GM19455 (cell line): ENCODE results near the gene ROBO4.

Experiments
- ATAC-seq: cut with Tn5 transposase; IDR thresholded peaks from one replicate; pipeline ENCODE4 v1.9.1; 2021; ENCODE audit not compliant: unreplicated experiment

The ROBO4 gene

DNA sequence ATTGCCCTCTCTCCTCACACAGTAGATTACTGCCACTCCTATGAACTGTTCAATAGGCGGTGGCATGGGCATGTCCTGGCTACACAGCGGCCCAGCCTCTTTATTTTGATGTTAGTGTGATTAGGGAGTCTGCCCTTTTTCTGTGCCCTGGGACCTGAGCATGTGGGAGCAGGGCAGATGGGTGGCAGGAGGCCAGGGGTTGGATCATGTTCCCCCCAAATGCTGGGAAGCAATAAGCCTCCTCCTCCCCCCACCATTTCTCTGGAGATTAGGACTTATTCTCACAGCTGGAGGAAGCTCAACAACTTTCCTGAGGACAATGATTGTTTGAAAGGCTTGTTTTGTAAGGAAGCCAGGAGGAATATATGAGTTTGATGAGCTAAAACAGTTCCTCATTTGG is 22.2 kb upstream of the ROBO4 start:
- ATAC-seq = no peak

DNA sequence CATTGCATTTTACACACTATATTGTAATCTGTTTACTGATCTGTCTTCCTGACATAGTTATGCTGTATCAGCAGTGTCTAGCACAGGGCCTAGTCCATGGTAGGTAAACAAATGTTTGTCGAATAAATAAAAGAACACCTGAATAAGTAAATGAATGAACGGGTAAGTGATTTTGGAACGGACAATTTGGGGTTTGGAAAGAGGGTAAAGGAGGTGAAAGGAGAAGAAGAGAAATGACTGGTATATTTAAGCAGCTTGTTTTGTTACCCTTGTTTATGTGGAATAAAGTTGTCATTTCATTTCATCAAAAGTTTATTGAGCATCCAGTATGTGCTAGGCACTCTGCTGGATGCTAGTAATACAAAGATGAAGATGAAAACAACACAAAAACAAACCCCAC is 21.3 kb upstream of the ROBO4 start, which contains the start of gene HEPN1:
HEPN1 (plus strand) TSS at position 301 of the 400 bp plus-strand sequence.
- no peak for ATAC-seq

DNA sequence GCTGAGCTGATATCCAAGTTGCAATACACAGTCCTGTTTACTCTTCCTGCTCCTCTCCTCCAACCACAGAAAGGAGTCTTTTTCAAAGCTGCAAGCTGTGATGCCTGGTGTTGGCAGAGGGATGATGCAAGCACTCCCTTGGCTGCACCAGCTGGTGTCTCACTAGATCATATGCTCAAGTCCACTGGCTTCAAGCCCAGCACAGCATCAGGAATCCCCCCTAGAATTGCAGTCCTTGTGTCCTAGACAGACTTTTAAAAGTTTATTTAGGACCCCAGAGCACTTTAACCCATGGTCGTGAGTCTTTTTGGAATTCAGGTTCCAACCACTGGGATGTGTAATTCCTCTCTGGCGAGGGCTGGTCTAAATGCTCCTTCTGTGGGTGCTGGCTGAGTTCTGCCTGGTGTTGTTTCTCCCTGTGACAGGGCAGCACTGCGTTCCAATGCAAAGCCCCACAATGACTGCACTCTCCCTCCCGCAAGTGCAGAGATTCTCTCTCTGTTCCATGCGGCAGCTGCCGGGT is 19.5 kb upstream of the ROBO4 start:
- ATAC-seq = no peak

DNA sequence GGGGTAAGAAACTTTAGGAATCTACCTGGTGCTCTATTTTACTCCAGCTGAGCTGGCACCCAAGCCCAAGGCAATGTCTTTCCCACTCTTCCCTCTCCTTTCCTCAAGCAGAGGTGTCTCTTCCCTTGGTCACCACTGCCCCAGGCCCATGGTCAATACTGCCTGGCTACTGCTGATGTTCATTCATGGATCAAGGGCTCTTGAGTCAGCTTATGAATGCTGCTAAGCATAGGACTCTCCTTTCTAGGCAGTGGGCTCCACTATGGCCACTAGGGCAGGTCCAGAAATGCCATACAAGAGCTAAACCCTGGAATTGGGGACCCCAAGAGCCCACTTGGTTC is 18.7 kb upstream of the ROBO4 start:
- ATAC-seq = no peak

DNA sequence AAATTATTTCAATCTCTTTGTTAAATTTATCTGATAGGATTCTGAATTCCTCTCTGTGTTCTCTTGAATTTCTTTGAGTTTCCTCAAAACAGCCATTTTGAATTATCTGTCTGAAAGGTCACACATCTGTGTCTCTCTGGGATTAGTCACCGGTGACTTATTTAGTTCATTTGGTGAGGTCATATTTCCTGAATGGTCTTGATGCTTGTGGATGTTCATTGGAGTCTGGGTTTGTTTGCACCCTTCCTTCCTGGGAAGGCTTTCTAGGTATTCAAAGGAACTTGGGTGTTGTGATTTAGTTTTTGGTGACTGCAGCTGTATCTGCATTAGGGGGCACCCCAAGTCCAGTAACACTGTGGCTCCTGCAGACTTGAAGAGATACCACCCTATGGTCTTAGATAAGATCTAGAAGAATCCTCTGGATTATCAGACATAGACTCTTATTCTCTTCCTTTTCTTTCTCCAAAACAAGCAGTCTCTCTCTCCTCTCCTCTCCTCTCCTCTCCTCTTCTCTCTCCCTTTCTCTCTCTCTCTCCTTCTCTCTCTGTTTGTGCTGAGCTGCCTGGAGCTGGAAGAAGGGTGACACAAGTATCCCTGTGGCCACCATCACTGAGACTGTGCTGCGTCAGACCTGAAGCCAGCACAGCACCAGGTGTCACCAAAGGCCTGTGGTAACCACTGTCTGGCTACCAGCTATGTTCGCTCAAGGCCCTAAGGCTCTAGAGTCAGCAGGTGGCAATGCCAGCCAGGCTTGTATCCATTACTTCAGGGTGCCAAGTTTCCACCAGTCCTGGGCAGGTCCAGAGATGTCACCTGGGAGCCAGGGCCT is 18.1 kb upstream of the ROBO4 start:
- ATAC-seq = no peak

DNA sequence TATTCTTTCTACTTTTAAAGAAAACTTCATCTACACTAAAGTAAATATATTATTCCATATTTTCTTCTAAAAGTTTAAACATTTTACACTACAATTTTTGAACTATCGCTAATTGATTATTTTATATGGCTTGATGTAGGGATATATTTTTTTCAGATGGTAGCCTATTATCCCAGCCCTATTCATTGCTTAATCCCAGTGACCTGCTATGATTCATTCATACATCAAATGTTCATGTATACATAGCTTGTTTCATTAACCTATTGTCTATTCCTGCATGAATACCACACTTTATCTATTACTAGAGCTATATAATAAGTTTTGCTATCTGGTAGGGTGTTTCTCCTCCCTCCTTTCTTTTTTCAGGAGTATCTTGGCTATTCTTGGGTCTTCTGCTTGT is 5.0 kb upstream of the ROBO4 start:
- no peak for ATAC-seq

DNA sequence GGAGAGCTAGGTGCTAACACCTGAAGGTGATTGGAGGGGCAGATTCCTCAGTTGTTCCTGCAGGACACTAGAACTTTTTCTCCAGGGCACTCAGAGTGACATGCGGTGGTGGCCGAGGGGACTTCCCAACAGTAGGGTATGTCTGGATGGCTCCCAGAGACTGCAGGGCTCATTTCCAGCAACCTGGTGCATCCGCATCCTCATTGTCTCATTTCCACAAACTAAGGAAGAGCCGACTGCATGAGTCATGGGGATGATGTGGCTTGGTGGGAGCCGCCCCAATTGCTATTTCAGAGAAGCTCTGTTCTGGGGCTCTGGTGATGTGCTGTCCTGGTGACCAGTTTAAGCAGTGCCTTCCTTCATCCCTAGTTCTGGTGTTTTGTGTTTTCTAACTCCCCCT is 2.8 kb upstream of the ROBO4 start:
- ATAC-seq = no peak

DNA sequence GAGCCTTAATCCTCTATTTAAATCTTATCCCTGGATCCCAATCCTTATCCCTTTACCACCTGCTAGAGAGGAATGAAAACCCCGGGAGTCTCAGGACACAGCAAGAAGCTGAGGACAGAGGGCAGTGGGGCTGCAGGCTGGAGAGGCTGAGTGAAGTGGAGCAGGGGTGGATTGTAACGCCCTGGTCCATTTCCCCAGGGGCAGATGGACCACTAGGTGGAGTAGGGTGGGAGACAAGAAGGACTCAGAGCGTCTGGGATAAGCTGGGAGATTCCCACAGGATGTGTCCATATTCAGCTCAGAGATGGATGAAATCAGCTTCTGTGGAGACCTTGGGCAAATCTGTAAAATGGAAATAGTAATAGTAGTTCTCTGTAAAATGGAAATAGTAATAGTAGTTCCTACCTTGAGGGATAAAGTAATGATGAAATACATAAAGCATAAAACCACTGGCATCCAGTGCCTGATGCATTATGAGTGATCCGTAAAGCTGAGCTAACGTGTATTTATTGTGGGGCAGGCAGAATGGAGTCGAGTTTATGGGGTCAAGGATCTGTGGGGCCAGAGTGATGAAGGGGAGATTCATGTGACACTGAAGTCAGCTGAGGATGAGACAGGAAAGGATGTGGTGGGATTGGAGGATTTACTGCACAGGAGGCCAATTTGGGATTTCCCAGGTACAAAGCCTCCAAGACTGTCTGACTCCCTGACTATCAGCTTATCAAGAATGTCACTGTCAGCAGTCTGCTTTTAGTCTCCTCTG is 1.9 kb upstream of the ROBO4 start:
- ATAC-seq = no peak

DNA sequence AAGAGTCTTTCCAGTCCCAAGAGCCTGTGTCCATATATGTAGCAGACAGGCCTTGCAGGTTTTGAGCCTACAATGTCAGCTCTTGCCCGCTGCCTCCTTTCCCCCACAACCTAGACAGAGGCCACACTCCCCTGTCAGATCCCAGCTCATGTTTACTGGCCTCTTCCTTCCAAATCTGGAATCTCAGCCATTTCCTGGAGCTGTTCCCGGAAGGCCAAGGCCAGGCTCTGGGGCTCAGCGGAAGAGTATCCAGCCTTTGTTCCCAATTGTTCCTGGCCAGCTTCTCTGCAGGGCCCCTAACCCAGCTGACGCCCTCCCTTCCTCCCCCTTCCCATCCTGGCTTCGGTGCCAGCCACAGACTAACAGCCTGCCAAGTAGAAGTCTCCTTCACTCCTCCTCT is 1.0 kb upstream of the ROBO4 start:
- no peak for ATAC-seq

DNA sequence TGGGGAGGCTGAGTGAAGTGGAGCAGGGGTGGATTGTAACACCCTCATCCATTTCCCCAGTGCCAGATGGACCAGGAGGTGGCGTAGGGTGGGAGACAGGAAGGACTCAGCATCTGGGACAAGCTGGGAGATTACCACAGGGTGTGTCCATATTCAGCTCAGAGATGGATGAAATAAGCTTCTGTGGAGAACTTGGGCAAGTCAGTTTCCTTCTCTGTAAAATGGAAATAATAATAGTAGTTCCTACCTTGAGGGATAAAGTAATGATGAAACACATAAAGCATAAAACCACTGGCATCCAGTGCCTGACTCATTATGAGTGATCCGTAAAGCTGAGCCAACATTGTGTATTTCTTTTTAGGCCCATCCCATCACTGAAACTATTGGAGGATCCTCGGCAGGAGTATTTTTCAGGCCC is 607 bp upstream of the ROBO4 start:
- no peak for ATAC-seq

DNA sequence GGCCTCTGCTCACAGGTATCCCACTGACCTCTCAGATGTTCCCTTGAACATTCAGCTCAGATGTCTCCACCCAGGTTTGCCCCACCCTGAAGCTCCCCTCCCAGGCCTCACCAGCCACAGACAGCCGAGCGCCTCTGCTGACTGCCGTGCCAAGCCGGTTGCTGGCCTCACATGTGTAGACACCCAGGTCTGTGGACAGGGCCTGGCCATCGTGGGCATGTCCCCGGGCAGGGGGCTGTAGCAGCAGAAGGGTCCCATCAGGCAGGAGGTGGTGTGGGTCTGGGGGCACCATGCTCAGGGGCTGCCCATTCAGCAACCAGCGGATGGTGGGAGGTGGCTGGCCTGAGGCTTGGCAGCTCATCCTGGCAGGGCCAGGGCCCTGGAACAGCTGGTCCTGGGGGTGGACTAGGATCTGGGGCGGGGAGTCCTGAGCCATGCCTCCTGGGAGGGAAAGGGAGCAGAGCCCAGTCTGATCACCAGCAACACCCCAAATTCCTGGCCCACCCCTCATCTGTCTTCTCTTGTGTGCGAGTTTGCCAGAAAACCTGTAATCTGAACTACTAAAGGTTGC is 759 bp downstream of the ROBO4 start:
- no peak for ATAC-seq

DNA sequence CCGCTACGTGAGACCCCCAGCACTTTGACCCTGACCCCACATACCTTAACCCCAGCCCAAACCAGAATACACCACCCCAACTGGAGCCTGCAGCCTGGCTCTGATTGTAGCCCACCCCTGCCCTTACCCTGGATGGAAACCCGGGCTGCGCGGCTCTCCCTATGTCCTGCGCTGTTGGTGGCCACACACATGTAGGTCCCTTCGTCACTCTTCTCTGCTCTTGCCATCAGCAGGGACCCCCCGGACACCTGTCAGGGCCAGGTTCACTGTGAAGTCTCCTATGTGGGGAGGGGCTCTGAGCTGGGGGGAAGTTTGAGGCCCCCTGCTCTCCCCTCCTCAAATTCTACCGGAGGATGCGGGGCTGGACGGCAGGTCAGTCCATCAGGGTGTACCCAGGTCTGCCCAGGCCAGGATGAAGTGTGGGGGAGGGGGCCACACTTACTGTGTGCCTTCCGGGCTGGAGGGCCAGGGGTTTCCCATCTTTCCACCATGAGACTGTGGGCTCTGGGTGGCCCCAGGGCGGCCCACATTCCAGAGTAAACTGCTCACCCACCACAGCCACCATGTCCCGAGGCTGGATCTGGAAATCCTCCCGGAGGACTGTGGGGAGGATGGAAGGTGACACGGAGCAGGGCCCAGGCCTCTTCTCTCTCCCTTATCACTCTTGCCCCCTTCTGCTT is 1.5 kb downstream of the ROBO4 start:
- ATAC-seq = no peak

DNA sequence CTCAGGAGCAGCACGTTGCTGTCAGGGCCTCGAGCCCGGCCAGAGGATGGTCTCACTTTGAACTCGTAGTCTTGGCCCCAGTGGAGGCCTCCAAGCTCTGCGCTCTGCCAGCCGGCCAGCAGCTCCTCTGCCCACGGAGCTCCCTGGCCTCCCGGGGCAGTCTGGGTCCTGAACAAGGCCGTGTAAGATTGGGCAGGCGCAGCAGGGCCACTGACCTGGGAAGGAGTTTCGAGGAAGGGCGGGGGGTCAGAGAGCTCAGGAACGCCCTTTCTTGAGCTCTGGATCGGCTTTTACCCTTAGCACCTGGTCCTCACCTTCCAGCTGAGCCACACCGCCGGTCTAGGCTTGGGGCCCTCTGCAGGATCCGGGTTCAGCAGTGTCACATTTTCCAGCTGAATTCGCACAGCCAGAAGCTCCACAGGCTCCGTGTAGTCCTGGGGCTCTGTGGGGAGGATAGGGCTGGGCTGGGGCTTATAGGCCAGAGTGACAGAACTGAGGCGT is 2.1 kb downstream of the ROBO4 start:
- ATAC-seq = no peak

DNA sequence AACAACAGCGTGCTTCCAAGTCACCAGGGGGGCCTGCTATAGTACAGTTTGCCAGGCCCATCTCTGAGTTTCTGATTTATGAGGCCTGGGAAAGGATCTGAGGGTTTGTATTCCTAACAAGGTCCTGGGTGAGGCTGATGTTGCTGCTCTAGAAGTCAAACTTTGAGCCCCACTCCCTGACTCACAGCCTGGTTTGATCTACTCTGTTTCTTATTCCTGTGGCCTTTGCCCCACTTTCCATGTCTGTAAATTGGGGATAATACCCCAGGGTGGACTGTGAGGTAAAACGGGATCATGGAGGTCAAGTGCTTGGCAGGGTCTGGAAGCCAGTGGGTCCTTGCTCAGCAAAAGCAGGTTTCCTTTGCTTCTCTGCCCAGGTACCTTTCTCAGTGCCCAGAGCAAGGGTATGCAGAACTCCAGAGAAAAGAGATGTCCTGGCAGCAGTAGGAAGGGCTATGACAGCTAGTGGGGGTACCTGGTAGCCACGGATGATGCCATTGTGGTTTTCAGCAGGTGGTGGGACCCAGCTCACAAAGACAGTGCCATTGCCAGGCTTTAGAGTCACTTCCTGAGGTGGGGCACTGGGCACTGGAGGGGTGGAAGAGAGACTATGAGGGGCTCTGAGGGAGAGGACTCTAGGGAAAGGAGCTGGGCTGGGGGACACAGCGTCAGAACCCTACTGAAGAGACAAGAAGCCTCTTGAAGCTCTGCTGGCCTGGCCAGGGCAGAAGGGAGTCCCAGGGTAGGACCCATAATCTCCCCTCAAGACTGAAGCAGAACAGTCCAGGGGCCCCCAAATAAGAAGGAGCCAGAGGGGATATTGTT is 2.8 kb downstream of the ROBO4 start:
- no peak for ATAC-seq

DNA sequence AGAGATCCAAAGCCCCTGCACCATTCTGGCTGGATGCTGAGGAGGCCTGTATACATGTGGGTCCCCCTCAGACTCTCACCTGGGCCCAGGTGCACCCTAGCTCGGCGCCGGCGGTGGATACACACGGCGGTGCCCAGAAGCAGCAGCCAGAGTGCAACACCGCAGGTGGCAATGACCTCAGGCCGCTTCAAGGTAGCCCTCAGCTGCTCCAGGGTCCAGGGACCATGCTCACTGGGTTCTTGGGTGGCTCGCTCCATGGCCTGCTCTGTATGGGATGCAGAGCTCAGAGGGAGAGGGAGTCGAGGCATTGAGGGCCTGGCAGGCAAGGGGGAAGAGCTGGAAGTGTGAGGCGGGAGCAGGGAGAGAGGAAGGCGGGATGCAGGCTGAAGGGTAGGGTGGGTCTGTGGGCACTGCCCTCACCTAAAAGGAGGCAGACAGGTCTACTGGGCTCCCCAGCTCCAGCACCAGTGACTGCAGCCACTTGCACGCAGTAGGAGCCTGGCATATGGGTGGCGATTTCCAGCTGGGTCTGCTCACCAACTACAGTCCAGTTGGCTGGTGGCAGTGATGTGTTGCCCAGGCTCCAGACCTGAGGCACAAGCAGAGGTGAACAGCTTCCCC is 3.8 kb downstream of the ROBO4 start:
- no peak for ATAC-seq

DNA sequence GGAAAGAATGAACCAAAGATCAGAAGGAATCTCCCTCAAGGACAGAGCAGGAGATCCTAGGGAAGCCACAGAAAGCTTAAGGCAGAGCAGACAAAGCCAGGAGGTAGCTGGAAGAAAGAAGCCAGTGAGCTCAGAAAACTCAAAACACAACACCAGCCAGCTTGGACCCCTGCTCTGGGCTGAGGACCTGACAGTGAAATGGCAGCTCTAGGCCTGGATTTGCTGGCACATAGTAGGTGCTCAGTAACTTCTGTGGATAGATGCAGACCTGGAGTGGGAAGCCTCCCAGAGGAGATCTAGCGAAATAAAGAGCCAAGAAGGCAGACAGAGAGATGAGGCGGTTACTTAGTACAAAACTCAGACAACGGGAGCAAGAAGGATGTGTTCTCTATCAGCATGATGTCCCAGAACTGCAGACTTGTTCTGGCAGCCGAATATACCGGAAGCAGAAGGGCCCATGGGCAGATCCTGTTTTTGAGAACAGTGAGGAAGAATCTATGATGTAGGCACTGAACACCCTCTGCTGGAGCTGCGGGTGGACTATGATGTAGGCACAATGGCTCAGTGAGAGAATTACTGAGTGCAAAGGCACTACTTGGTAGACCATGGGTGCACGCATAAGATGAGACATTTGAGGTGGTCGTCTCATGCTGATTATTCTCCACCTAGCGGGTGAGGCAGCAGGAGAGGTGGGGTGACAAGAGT is 4.8 kb downstream of the ROBO4 start:
- no peak for ATAC-seq

DNA sequence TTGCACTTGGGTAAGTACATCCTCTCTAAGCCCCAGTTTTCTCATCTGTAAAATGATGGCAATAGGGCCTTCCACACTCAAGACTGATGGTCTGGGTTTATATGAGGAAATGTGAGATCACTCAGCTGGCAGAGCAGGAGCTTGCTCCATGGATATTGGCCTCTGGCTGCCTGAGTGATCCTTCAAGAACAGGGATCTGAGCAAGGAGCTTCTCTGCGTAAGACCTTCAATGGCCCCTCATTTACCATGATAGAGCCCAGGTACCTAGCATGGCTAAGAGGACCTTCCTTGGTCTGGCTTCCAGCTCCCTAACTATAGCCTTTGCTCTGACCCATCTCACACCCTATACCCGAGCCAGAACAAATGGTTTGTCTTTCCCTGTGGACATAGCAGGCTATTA is 5.5 kb downstream of the ROBO4 start:
- ATAC-seq = no peak

DNA sequence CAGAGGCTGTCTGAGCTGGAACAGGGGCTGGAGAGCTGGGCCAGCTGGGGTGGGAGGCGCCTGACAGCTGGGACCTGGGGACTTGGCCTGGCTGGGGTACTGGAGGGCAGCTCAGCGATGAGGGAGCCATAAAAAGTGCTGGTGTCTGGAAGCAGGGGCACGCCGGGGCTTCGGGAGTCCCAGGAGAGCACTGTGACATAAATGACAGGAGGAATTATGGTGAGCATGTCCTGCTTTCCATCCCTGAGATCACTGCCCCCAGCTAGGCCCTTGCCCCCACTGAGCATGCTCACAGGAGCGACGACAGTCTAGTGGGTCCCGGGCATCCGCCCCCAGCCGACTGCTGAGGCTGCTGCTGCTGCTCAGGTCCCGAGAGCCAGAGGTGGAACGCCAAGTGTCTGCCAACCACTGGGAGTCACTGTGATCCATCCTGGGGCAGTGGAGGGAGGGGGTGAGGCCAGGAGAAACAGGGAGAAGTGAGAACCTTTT is 6.2 kb downstream of the ROBO4 start:
- no peak for ATAC-seq
